GM18870 (cell line): ENCODE measurements around the gene PALLD.
A peak's percentile ranks its signal among the peaks of the same experiment; 100 is the strongest.

Experiments used
- ATAC-seq: cut with Tn5 transposase; IDR thresholded peaks from one replicate; pipeline ENCODE4 v1.9.1; 2021; ENCODE audit warnings: moderate library complexity; ENCODE audit not compliant: unreplicated experiment

The PALLD gene

DNA sequence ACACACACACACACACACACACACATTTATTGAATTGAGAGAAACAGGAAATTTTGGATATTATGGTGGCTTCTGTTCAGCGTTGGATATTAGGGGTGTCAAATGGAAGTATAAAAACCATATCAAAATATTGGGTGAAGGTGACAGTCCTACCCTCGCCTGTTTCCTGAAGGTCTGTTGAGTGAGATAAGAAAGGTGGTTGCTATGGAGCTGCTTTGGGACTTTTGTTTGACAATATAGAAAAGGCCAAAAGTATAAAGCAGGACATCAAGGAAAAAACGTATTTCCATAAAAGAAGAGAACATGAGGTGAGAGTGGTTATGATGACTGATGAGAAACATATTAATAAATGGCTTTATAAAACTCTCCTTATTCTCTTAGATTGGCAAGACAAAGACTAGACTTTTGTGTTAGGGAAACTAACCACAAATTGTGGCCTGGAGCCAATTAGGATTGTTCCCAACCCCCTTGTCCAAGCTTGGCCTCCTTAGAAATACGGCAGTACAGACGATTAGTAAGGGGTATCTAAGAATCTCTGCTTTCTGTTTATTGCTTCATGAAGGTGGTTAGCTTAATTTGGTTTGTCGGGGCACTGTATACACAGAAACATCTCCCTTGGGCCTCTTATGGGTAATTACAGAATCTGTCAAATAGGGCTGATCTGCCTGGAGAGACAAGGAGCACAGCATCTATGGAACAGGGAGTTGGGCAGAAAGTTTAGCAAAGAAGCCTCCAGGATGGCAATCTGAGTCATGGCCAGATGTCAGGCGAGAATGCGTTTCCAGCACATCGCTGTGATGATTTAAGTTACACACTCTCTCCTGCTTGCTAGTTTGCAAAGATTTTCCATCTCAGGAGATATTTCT lies 315.2 kb downstream of the PALLD start:
- no peak for ATAC-seq

DNA sequence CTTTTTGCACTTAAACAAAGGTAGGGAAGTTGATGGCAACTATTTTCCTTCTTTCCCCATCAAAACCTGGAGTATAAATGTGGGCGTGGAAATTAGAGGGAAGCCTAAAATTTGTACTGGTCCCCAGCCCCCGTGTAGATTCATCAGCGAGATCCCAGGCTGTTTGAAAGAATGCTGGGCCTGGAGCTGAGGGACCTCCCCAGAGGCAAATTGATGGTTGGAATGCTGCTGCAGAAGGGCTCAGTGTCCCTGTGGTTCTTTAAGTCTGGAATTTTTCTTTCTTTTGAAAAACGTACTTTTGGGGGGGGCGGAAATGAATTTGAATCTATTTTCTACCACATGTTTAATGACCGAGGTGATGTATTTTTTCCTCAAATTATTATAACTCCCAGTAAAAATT lies 316.0 kb downstream of the PALLD start:
- no peak for ATAC-seq

DNA sequence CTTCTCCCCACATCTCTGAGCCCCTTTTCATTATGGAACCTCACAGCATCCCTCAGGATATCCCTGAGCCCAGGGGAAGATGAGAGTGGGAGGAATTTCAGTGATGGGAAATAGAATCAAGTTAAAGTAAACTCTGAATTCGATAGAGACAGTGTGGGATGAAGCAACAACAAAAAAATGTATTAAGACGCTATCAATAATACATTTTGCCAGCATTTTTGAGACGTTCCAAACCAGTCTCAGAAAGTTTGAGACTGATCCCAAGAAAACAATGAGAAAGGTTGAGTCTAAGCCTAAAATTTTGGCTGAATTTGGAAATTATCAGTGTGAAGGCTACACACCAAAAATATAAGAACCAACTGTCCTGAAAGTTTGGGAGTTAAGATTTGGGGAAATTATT lies 317.0 kb downstream of the PALLD start:
- no peak for ATAC-seq

GRCh38 chr4:168815379-168816345 lies 318.8 kb downstream of the PALLD start:
- no peak for ATAC-seq

DNA sequence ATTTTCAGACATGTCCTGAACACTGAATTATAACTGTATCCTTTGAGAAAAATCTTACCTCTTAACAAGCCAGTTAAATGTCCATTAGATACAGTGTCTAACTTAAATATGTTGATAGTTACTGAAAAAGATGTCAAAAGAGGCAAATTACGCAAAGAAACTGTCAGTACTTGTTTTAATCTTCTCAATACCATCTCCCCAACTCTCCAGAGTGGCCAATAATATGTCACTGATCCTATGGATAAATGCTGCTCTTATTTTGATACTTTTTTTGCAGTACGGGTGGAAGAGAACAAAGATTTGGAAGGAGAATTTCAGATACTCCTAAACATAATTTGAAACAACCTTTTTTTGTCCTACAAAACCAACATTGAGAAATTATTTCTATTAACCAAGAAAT lies 320.5 kb downstream of the PALLD start:
- ATAC-seq = no peak

GRCh38 chr4:168822481-168822880 lies 325.6 kb downstream of the PALLD start:
- ATAC-seq = no peak

DNA sequence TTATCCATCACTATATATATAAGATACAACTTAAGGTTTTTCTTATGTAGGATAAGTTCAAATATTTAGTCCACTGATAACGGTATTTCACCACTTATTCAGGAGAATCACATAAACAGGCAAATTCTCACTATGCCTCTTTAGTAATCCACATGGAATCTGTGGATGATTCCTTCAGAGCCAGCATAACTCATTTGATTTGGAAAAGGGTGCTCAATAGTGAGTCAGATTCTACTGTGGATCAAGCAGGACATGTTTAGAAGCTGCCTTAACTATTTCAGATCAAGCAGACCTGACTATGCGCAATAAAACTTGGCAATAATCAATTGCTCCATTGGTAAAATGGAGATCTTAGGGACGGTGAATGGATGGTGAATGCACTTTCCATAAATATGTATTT lies 329.1 kb downstream of the PALLD start:
- ATAC-seq = no peak

GRCh38 chr4:168826620-168827019 lies 329.8 kb downstream of the PALLD start:
- ATAC-seq = no peak

DNA sequence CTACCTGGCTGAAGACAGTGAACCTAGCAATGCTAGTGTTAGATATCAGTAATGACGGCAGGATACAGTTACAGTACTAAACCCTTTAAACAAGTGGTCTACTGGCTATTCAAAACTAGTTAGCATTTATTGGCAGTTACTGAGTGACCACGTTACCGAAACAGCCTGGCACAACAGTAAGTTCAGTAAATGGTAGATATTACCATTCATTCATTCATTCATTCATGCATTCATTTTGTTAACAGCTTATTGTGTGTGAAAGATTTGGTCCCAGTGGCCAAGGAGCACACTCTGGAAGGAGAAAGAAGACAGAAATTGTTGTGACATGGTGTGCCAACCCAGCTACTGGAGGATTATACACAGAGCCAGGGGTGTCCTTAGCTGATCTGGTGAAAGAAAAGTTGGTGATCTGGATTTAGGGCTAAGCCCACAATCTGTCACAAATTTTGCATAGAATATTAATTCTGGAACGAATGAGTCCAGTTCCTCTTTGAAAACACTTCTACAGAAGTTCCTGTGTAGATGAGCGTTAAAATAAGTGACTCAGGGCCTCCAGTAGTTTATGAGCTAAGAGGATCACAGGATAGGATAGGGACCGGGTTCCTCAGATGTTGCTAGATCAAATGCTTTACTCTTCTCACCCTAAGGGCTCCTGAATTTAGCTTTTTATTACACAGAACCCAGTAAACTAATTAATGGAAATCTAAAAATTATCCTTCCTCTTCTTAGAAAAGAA lies 334.1 kb downstream of the PALLD start:
- no peak for ATAC-seq

GRCh38 chr4:168831585-168831918 lies 334.7 kb downstream of the PALLD start:
- no peak for ATAC-seq

GRCh38 chr4:168831919-168832762 lies 335.3 kb downstream of the PALLD start:
- peak; percentile 70 for ATAC-seq

DNA sequence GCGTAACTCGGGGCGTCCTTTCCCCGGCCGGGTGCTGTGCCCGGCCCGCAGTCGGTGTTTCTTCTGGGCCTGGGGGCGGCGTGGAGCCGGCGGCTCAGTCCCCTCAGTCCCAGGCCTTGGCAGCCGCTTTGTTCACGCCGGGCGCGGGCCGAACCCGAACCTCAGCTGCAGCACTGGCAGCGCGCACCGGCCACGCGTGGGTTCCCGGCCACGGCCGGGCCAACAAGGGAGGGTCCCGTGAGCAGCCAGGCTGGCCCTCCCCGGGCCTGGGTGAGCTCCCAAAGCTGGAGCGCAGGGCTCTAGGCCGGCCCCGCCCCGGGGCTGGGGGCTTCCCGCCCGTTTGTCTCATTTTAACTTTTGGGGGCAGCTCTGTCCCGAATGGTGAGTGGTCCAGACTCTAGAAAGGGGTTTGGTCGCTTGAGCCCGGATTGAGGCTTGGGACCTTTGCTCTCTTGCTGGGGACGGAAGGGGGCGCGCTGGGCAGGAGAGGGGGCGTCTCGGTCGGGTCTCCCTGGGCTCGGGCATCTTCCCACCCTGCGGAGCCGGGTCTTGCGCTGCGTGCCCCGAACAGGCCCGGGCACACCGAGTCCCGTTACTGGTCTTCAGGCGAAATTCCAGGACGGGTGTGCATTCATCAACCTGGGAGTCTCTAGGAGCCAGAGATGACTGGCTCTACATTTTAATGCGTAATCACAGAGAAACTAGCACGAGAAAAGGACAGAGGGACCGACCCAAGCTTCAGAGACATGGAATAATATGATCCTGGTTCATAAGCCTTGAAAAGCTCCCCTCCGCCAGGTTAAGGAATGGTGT lies 336.1 kb downstream of the PALLD start:
- no peak for ATAC-seq

DNA sequence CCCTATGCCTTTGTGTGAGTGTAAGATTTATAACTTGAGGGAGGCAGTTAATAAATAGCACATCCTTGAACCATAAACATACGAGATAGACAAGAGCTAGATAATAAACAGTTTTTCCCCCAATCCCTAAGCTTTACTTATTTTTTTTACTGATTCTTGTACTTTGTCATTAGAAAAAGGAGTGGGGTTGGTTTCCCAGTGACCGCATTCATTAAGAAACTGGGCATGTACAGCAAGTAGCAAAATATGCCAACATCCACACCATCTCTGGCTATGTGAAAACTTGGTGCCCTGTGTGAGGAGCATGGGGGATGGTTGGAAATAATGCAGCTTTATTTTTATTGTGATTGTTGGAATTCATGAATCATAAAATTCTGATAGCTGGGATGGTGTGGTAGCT lies 337.0 kb downstream of the PALLD start:
- no peak for ATAC-seq

DNA sequence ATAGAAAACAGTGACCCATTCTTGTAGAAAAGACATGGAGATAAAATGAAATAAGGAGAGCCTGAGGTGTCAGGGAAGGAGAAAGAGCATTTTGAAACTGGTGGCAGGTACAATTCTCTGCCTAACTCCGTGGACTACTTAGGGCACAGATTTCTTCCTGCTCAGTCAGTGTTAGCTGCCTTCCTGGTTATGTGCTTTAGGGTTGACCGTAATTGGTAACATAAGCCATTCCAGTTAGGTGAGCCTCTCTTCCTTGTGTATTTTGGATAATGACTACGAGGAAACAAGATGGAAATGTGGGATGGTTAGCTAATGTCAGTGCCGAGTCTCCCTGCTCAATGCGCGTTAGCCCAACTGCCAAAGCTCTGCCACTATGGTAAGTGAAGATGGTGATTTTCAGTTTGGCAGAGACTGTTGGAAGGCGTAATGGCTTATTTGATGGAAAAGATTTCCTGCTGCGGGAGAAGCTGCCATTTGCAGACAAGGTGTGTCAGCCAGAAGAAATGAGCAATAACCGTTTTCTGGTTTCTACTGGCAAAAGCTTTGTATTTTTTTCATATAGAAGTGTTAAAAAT lies 339.1 kb downstream of the PALLD start:
- ATAC-seq = no peak

- ATAC-seq = no peak
Observed at GRCh38 chr4:168836490-168836889, 339.6 kb downstream of the PALLD start.

DNA sequence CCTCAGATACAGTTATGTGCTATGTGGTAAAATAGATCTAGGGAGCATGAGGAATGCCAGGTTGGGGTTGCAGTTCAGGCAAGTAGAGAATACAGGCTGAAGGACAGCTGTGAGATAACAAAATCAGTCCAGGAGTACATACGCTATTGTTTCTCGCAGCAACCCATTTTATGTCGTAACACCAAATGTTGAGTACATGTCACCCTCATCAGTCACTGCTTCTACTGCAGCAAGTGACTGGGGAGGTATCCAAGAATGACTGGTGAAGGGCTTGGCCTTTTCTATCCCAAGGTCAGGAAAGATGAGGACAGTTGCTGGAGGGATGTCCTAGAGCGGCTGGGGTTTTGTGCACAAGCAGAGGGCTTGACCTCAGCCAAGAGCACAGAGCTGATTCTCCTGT lies 341.1 kb downstream of the PALLD start:
- ATAC-seq = no peak

DNA sequence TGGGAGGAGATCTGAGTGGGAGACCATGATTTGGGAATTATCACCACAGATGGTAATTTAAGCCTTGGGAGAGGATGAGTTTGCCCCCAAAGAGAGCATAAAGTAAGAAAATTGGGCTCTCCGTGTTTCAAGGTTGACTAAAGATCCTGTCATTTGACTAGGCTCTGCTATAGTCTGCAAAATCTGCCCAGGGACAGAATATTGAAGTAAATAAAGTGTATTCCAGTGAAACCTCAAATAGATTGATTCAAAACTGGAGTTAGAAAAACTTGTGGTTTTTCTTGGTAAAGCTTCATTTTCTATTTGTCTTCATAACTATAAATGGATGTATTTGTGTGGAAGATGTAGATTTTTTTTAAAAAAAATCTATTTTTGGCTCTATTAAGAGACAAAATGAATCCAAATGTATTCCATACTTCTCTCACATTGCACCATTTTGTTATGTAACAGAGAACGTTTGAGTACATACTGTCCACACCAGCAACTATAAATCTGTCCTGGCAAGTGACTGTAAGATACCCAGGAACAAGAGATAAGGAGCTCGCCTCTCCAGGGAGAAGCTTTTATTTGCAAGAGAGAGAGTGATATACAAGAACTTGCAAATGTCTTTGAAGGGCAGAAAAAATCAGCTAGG lies 343.0 kb downstream of the PALLD start:
- no peak for ATAC-seq

GRCh38 chr4:168840392-168840763 lies 343.5 kb downstream of the PALLD start:
- ATAC-seq = no peak
